HG03060 (cell line): ENCODE measurements around the gene BLTP1.
"Not testable (repeated sequence)": the region's sequence is repeated elsewhere in the genome, so short reads cannot be mapped to it uniquely, and the experiment has no call there.

Experiments used
- ATAC-seq: cut with Tn5 transposase; IDR thresholded peaks from one replicate; pipeline ENCODE4 v1.9.1; 2021; ENCODE audit warnings: low read depth, moderate number of reproducible peaks; ENCODE audit not compliant: unreplicated experiment

The BLTP1 gene

DNA sequence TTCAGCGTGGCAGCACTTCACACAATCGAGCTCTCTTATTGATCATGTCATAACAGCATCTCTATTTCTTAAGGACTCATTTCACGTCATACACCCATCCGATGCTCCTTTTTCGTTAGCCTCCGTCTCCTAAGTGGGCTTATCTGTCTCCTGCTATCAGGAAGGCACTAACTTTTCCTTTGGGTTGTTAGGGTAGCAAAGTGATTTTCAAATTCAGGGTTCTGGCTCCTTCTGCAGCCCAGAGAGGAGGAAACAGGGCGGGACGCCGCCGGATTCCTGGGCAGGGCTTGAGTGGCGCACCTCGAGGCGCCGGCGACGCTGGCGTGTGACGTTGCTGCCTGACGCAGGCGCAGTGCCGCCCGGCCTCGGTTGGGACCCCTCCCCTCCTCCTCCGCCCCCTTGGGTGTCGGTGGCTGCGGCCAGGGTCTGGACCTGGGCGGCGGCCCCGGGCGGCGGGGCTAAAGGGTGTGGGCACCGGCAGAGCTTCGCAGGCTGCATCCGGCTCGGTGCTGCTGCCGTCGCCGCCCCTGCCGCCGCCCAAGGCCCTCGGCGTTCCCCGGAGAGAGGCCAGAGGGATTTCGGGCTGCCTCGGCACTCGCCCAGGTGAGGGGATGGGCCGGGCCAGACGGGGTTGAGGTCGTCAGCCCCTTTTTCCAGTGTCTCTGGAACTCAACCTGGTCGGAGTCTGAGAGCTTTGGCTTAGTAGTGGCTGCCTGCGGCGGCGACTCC is at the start of gene BLTP1:
Gene BLTP1, plus strand, starts transcription at position 350 of the 729 bp plus-strand sequence. CDS start 18,317 bp downstream, outside the sequence.
- peak; percentile 84 for ATAC-seq

GRCh38 chr4:122104184-122104583 is 47.9 kb upstream of the BLTP1 start:
- no peak for ATAC-seq

GRCh38 chr4:122107680-122108079 is 44.5 kb upstream of the BLTP1 start:
- no peak for ATAC-seq

- not testable (repeated sequence) for ATAC-seq
Observed at GRCh38 chr4:122110304-122110703, 41.8 kb upstream of the BLTP1 start.

DNA sequence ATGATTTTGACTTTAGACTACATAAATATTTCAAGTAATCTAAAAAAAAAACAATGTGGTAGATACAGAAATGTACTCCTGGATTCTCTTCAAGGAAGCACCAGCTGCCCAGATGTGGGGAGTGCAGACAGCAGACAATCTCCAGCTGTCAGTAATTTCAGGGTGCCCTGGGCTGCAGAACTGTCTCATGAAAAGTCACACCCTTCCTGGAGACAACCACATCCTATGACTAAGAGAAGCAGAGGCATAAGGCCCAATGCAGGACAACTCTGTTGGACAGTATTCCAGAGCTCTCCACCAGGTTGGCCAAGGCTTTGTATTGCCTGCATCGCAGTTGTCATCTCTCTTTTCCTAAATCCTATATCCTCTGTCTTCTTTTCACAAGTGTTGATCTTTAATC is 34.4 kb upstream of the BLTP1 start:
- ATAC-seq, result no peak

DNA sequence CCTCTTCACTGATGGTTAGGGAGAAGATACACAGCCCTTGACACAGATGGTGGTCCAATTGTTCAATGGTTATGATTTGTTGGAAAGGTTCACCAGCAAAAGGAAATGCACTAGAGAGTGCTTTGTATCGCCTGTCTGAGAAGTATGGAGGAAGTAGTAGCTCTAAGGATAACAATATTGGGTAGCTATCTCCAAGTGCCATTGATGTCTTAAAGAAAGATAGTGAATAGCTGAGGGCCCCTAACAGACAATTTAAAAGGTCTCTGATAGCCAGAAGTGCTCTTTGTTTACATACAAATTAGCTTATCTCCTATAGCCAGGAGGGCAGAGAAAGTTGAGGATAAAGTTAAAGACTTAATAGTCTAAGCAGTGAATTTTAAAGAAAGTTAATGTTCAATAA is 33.9 kb upstream of the BLTP1 start:
- ATAC-seq, result no peak

DNA sequence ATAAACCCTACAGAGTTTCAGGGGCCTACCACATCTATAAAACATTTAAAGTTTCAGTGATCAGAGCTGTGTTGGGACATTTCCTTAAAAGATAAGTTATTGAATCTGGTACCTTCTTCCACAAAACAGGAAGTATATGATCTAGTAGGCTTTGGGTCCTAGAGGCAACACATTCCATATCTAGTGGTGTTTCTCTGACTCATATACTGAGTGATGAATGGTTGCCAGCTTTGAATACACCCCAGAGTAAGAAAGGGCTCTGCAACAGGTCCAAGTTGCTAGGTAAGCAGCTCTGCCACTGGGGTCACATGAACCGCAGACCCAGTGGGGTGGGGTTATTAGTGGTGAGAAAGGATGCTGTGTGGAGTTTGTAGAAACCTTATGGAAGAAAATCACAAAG is 32.4 kb upstream of the BLTP1 start:
- ATAC-seq, result no peak

- ATAC-seq, result no peak
Observed at GRCh38 chr4:122121593-122121992, 30.5 kb upstream of the BLTP1 start.

- ATAC-seq, result no peak
Observed at GRCh38 chr4:122122083-122122482, 30.0 kb upstream of the BLTP1 start.

DNA sequence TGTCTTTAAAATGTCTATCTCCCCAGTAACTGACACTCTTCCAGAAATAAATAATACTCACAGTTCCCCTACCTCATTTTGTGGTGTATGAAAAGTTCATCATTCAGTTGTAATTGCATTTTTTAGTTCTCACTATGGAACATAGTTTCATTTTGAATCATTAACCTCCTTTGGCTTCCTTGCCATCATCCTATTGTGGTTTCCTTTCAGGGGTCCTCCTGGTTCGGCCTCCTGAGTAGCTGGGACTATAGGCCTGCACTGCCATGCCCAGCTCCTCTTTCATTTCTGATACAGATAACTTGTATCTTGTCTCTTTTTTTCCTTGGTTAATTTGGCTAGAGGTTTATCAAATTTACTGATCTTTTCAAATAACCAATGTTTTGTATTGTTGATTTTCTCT is 23.1 kb upstream of the BLTP1 start:
- ATAC-seq, result no peak

DNA sequence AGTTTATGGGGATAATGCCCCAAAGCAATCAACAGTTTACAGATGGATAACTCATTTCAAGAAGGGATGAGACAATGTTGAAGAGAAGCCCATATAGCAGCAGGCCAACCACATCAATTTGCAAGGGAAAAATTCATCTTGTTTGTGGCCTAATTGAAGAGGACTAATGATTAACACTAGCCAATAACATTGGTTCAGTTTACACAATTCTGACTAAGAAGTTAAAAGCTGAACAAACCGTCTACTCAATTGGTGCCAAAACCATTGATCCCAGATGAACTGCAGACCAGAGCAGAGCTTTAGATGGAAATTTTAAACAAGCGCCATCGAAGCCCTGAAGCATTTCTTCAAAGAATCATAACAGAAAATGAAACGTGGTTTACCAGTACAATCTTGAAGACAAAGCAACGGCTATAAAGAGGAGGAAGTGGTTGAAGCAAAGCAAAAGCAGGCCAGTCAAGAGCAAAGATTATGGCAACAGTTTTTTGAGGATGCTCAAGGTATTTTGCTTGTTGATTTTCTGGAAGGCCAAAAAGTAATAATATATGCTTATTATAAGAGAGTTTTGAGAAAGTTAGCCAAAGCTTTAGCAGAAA is 20.5 kb upstream of the BLTP1 start:
- ATAC-seq, result no peak

- no peak for ATAC-seq
Observed at GRCh38 chr4:122132891-122133290, 19.2 kb upstream of the BLTP1 start.

DNA sequence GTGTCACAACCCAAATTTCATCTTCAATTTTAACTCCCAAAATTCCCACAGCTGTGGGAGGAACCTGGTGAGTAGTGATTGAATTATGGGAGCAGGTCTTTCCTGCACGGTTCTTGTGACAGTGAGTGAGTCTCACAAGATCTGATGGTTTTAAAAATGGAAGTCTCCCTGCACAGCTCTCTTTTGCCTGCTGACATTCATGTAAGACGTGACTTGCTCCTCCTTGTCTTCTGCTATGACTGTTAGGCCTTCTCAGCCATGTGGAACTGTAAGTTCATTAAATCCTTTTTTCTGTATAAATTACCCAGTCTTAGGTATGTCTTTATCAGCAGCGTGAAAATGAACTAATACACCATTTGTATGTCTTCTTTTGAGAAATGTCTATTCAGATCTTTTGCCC is 13.0 kb upstream of the BLTP1 start:
- no peak for ATAC-seq

- ATAC-seq, result no peak
Observed at GRCh38 chr4:122140834-122141233, 11.3 kb upstream of the BLTP1 start.

- no peak for ATAC-seq
Observed at GRCh38 chr4:122142687-122143086, 9.4 kb upstream of the BLTP1 start.

GRCh38 chr4:122146652-122147051 is 5.5 kb upstream of the BLTP1 start:
- ATAC-seq, result no peak

- ATAC-seq, result no peak
Observed at GRCh38 chr4:122150931-122151330, 1.2 kb upstream of the BLTP1 start.

DNA sequence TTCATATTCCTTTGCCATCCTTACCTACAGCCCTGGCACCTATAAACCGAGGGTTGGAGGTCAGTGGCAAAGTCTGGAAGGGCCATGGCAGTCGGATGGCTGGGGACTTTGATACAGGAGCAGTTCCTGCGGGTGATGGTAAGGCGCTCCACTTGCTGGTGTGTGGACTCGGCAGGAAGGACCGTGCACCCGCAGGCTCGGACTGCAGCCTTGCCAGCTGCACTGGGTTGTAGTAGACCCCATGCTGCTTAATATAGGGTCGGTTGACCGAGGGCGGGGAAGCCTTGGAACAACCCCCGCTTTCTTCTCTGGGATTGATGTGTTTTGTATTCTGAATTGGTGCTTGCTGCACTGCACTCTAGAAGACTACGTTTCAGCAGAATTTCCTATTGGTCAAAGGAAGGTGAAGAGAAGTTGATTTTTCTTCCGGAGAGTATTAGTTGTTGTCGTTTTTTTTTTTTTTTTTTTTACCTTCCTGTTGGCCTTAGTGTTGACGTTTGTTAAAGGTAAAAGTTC is 638 bp downstream of the BLTP1 start:
- peak; percentile 21 for ATAC-seq

- ATAC-seq, result no peak
Observed at GRCh38 chr4:122156819-122157218, 4.7 kb downstream of the BLTP1 start.

GRCh38 chr4:122163301-122163700 is 11.2 kb downstream of the BLTP1 start:
- ATAC-seq, result no peak

DNA sequence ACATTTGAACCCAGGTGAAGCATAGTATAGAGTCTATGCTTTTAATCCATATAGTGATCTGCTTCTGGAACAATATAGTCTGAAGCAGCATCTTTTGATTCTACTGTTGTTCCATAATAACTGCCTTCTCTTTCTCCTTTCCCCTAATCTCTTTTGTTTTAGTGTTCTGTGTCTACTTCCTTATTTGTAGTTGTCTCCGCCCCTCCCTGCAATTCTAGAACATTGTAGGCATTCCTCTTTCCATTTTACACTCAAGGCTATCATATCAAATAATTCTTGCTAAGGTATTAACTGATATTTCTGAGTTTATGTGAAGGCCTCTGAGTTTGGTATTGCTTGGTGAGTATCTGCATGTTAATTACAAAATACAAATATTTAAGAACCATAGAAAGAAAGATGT is 11.6 kb downstream of the BLTP1 start:
- ATAC-seq, result no peak

DNA sequence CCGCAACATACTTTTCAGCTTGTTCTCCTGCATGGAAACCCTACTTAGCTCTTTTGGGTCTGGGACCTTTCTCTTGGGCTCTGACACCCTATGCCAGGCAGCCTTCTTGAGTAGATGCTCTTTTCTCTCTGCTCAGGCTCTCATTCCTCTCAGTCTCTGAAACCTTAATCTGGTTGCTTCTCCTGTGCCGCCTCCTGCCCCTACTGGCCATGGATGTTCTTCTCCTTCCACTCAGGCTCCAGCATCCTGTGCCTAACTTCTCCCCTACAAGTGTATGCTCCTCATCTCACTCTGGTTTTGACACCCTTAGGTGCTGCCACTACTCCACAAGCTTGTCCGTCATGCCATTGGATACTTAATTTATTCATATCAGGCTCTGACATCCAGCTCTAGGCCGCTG is 15.2 kb downstream of the BLTP1 start:
- ATAC-seq, result no peak
